ENCODE measurements around the gene HOXA11.

The HOXA11 gene

DNA sequence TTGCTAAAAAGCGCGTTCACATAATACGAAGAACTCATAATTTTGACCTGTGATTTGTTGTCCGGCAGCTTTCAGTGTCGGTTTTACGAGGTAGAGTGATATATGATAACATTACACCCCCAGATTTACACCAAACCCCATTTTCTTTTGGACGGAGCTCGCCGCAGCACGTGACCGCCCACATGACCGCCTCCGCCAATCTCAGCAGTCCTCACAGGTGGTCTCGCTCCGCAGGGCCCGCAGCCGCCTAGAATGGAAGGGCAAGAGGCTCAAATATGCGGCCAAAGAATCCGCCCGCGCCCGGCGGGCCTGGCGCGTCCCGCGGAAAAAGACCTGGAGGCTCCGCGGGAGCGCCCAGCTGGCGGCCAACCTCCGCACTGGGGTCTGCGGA lies 28.5 kb downstream of the HOXA11 start, which contains the start of gene HOXA7:
Gene HOXA7 (minus strand): TSS at position 168 of the 391 bp plus-strand sequence. CDS start 130 bp downstream, at position 38.
- no peak for DNase-seq

DNA sequence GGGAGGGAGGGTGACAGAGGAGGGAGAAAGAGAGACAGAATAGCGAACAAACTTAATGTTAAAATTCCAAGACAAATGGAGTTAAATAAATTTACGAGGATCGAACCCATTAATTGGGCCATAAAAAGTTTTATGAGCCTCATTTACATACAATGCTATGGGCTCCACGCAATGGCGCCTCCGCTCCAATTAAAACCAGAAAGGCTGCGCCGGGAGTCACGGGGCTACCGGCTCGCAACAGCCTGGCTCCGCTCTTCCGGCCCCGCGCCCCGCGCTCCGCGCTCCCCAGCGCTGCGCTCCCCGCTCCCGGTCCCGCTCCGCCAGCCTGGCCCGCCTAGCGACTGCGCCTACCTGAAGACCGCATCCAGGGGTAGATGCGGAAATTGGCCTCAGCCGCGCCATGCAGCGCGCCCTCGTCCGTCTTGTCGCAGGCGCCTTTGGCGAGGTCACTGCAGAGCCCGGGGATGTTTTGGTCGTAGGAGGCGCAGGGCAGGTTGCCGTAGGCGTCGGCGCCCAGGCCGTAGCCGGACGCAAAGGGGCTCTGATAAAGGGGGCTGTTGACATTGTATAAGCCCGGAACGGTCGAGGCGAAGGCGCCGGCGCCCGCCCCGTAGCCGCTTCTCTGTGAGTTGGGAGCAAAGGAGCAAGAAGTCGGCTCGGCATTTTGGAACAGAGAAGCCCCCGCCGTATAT lies 29.1 kb downstream of the HOXA11 start:
- DNase-seq: no peak

DNA sequence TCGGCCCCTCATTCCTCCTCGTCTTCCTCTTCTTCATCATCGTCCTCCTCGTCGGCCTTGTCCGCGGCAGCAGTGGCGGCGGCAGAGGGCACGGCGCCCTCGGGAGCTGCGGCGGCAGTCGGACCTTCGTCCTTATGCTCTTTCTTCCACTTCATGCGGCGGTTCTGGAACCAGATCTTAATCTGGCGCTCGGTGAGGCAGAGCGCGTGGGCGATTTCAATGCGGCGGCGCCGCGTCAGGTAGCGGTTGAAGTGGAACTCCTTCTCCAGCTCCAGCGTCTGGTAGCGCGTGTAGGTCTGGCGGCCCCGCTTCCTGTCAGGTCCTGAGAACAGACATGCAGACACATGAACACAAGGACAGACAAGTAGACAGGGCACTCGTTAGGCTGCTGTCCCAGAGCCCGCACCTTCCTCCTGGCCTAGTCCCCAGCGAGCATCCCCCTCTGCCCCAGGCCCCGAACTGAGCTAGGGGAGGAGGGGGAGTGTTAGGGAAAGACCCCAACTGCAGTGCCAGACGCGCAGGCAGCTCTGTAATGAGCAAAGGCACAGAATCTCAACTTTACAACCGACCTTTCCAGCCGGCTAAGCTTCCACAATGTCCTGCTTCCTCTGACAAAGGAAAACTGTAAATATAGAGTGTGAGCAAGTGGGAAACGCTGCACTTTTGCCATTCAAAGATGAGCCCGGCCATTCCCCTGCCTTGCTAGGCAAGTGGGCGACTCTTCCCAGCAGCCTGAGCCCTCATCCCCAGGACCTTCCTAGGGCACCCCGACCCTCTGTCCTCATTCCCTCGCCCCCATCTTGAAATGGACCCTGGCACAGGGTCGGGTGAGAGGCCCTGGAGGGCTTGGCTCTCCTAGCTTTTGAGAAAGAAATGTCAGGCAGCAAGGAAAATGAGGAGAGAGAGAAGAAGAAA lies 29.9 kb downstream of the HOXA11 start:
- DNase-seq: no peak

GRCh38 chr7:27154369-27154768 lies 30.7 kb downstream of the HOXA11 start:
- DNase-seq: no peak

- no peak for DNase-seq
These were observed 31.5 kb downstream of the HOXA11 start for GRCh38 chr7:27153526-27153925.

DNA sequence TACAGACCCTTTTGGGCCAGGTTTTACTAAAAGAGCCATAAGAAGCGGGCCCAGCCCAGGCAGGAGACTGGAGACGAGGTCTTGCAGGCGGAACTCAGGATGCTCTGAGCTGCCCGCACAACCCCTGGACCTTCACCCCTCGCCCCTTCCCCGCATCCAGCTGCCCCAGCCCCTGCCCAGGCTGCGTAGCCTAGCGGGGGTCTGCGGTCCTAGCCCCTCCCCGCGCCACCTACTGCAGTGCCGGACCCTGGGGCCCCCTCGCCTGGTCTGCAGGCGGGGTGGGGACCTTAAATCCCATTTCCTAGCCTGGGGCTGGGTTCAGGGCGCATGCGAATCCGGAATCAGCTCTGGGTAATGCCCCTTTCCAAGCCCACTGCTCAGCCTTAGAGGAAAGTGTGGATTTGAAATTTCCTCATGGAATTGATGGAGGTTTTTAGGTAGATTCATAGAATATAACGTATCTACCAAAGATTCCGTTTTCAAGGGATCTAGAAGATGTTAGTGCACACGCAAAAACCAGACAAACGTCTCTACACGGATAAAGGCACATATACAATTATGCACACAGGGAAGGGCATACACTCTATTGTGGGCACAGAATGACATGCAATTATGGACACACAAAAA lies 32.1 kb downstream of the HOXA11 start:
- no peak for DNase-seq

GRCh38 chr7:27151931-27152815 lies 32.9 kb downstream of the HOXA11 start, which contains the start of gene HOXA3:
Gene HOXA3, minus strand, starts transcription at chr7:27152583. Its CDS starts 41,943 bp downstream, at chr7:27110640.
- no peak for DNase-seq

DNA sequence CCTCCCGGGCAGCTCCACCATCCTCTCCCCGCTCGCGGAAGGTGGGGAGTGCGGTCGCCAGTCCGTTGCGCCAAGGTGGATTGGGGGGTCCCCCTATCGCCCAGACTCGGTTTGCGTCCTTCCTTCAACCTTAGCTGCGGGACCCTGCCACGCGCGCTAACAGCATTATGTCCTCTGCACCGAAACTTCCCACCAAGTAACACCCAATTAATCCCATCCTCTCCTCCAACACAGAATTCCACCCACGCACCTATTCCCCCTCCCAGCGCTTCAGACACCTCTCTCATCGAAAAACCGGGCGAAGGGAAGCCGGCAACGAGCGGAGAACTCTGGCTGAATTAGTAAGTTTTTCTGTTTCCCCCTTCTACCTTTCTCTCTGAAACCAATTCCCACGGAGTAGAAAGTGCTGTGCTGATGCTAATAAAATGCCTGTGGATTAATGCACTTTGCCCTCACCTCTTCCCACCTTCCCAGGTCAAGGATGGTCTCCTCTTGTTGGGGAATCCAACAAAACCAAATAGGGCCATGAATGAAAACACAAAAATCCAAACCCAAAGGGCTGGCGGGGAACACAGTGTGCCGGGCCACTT lies 33.6 kb downstream of the HOXA11 start:
- no peak for DNase-seq

DNA sequence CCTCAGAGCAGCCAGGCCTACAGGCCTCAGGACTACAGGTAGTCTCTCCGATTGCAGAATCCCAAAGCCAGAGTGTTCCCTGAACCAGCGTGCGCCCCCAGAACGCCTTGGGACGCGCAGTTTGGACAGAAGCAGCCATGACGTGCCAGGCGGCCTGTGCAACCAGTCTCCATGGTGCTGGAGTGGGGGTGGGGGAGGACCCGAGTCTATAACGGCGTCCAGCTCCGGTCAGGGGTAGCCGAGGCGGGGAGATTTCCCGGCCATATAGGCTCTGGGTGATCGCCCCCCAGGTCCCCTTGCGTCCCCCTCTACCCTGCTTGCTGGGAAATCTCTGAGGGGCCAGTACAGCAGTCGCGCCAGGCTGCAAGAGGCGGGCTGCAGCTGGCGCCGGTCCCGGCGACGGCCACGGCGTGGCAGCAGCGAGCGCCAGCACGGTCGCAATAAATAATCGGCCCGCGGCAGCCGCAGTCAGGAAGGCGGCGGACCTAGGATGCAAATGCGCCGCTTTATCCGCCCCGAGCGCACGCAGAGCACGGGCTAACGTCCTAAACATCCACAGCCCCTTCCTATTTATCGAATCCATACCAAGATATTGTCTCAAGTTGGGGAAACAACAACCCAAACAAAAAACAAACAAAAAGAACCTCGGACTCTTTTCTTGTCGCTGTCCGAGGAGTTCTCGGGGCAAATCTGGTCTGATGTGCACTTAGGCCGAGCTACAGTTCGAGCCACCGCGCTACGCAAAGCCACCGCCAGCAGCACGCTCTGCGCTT lies 34.3 kb downstream of the HOXA11 start:
- peak; percentile 74 for DNase-seq

DNA sequence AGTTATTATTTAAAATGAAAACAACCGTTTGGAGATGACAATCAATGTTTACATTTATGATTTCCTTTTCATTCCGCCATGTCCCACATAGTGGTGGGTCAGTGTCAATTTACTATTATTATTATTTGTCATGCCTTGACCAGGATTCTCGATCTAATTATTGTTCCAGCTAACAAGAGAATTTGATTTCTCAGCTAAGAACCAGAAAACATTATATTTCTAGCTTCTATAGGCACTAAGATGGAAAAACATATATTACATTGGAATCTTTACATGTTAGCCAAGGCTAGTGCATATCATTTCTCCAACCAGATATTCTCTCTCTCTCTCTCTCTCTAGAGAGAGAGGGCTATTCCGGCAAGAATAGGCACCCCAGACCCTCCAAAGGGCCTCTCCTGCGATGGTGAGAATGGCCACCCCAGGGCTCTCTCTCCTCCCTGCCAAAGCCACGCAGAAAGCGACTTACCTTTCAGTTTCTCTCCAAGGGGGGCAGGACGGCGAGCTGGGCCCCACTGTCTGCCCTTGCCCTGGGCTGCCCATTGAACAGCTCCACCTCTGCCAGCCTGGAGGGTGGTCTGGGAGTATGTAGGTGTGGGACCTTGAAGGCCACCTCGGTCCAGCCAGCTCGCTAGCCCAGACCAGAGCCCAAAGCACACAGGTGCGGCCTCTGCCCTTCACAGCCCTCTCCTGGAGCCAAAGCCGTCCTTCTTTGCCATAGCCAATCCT lies 35.0 kb downstream of the HOXA11 start:
- no peak for DNase-seq

DNA sequence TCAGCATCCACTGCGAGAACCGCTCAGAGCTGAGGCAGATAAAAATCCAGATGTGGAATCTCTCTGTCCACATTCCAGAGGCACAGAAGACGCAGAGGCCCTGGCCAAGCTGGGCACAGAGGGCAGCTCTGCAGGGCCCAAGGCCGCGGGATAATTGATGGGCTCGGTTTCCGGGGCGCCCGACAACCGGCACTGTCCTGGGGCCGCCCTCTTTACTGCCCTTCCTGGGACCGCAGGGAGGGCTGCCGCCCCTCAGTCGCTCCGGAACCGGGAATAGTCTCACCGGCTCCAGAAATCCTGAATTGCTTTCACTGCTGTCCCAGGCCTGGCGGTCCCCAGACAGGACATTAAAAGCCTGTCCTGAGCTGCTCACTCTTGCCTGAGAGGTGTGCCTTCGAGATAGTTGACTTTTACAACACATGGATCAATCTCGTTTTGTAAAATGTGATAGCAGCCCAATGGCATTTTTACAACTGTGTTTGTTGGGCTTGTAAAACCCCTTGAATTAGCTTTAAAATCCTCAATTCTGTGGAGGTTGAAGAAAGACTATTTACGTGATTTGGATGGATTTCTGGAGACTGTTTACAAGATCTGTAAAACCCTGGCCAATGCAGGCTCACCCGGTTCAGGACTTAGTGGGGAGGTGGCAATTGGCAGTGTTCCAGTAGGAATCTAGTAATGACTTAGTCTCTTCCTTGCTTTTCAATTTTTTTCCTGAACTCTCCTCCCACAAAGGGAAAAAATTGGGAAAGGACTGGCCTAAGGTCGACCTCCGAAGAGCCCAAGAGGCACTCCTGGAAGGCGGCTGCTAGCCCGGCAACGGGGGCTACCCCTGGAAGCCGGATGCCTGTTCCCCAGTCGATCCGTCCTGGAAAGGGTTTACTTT lies 36.0 kb downstream of the HOXA11 start:
- no peak for DNase-seq

DNA sequence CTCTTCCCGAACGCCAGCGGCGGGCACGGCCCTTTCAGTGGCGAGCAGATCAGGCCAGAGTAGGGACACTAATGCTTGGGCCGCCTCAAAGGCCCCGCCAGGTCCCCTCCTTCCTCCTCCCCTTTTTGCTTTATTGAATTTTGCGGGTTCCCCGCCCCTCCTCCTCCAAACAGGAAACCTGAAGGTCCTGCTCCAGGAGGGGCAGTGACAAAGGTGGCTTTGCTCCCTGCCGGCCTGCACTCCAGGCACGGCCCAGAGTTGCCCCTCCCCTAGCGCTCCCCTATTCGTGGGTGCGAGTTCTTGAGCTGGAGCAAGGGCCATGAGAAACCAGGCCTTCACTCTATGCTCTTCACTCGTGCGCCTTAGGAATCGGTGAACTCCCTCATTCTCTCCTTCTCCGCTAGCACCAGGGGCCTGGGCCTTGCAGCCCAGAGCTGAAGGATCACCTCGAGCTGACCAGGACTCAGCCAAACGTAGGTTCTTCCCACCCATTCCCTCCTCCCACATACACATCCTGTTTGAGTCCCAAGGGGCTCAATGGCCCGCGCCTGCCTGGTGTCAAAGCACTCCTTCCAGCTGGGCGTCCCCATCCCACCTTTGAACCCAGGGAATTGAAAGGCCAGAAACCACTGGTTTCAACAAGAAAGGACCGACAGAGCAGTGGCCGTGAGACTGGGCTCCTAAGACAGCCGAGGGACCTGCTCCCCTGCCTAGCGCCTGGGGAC lies 36.8 kb downstream of the HOXA11 start:
- DNase-seq: no peak

- no peak for DNase-seq
These were observed 37.6 kb downstream of the HOXA11 start, which contains the start of gene HOXA6 for GRCh38 chr7:27147199-27148030. Gene HOXA6, minus strand, starts transcription at chr7:27147774. Its CDS starts 25 bp downstream, at chr7:27147749.

- DNase-seq: no peak
These were observed 38.4 kb downstream of the HOXA11 start for GRCh38 chr7:27146491-27147198.

DNA sequence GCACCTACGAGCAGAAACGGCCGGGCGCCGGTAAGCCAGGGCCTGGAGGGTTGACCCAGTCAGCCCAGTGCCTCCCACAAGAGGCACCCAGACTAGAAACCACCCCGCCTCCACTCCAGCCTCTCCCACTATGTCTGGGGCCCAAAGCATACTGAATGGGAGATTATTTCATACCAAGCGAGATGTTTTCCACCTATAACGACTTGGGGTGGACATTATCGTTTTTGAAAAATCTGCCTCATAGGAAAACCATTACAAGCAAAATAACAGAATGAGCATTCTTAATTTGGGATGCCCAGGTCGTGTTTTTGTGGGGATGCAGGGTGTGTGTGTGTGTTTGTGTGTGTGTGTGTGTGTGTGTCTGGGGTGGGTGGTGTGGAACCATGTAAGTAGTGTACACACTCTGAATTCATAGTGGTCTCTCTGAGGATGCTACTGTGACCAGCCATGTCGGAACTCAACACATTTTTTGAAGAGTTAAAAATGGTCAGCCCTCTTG lies 39.1 kb downstream of the HOXA11 start:
- no peak for DNase-seq

DNA sequence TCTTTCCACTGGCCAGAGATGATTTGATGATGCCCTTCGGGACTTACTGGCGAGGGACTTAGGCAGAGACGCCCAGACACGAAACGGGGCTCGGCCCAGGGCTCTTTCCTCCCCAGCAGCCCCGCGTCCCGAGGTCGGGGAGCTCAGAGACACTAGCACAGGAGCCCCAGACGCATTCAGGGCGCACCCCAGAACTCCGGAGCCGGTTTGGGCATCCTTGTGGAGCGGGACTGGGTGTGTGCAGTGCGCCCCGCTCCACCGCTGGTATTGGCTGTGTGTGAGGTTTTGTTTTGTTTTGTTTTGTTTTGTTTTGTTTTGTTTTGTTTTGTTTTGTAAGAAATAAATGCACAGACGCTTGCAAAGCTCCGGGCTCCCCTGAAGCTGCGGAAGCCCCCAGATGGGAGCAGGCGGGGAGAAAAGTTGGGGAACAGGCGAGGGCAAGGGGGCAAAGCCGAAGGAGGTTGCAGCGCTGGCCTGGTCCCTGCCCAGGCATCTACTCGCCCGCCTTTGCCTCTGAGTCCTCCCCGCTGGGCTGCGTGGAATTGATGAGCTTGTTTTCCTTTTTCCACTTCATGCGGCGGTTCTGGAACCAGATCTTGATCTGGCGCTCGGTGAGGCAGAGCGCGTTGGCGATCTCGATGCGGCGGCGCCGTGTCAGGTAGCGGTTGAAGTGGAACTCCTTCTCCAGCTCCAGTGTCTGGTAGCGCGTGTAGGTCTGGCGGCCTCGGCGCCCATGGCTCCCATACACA lies 39.7 kb downstream of the HOXA11 start:
- DNase-seq: no peak
